H9 (cell line): ENCODE measurements around the gene TFF2. TPM values are rescaled to one million over a fixed set of nuclear protein-coding genes. Genes with fewer than 3 reads are reported as not detected.

Experiments
- DNase-seq: peaks from one replicate; pipeline ENCODE4 v3.0.0-alpha.2; 2017
- H2AFZ ChIP-seq: one replicate; pipeline ENCODE4 v1.6.1; 2013; ENCODE audit warnings: mild to moderate bottlenecking, low read length, control low read depth, moderate library complexity
- H2AK5ac ChIP-seq: 2 replicates; pipeline ENCODE4 v1.6.1; 2013; ENCODE audit warnings: low read length, control low read depth, mixed read lengths; ENCODE audit not compliant: insufficient read length
- H2BK120ac ChIP-seq: one replicate; pipeline ENCODE4 v1.6.1; 2013; ENCODE audit warnings: low read depth, mild to moderate bottlenecking, low read length, control low read depth, inconsistent platforms; ENCODE audit not compliant: poor library complexity, severe bottlenecking
- H2BK12ac ChIP-seq: 2 replicates; pipeline ENCODE4 v1.6.1; 2013; ENCODE audit warnings: low read length, control low read depth, mixed read lengths, low read depth; ENCODE audit not compliant: insufficient read length
- H2BK15ac ChIP-seq: 2 replicates; pipeline ENCODE4 v1.6.1; 2013; ENCODE audit warnings: low read depth, low read length, control low read depth
- H2BK20ac ChIP-seq: one replicate; pipeline ENCODE4 v1.6.1; 2013; ENCODE audit warnings: low read depth, mild to moderate bottlenecking, low read length, control low read depth, inconsistent platforms; ENCODE audit not compliant: poor library complexity, severe bottlenecking
- H2BK5ac ChIP-seq: 2 replicates; pipeline ENCODE4 v1.6.1; 2013; ENCODE audit warnings: low read length, control low read depth, mixed read lengths; ENCODE audit not compliant: insufficient read length
- H3K14ac ChIP-seq: 2 replicates; pipeline ENCODE4 v1.6.1; 2013; ENCODE audit warnings: low read length, control low read depth; ENCODE audit not compliant: insufficient read depth
- H3K18ac ChIP-seq: 2 replicates; pipeline ENCODE4 v1.6.1; 2013; ENCODE audit warnings: low read depth, mild to moderate bottlenecking, mixed read lengths, low read length, control low read depth; ENCODE audit not compliant: insufficient read length
- H3K23ac ChIP-seq: 2 replicates; pipeline ENCODE4 v1.6.1; 2013; ENCODE audit warnings: low read length, control low read depth, mixed read lengths, low read depth; ENCODE audit not compliant: insufficient read length
- H3K23me2 ChIP-seq: 2 replicates; pipeline ENCODE4 v1.6.1; 2013; ENCODE audit warnings: low read depth, mild to moderate bottlenecking, mixed read lengths, low read length, control low read depth; ENCODE audit not compliant: insufficient read length, poor library complexity, severe bottlenecking
- H3K27ac ChIP-seq: 2 replicates; pipeline ENCODE4 v1.5.1; 2013; ENCODE audit warnings: low read length, control low read depth, mixed read lengths, low read depth; ENCODE audit not compliant: insufficient read length
- H3K27me3 ChIP-seq: 2 replicates; pipeline ENCODE4 v1.6.1; 2013; ENCODE audit warnings: low read length, control low read depth, inconsistent platforms; ENCODE audit not compliant: insufficient read depth
- H3K4ac ChIP-seq: 2 replicates; pipeline ENCODE4 v1.6.1; 2013; ENCODE audit warnings: low read depth, mild to moderate bottlenecking, control low read depth, inconsistent platforms, low read length, moderate library complexity
- H3K4me1 ChIP-seq: 2 replicates; pipeline ENCODE4 v1.6.1; 2013; ENCODE audit warnings: low read length, control low read depth, inconsistent platforms; ENCODE audit not compliant: insufficient read depth
- H3K4me2 ChIP-seq: 2 replicates; pipeline ENCODE4 v1.6.1; 2013; ENCODE audit warnings: low read length, control low read depth, mixed read lengths; ENCODE audit not compliant: insufficient read length, insufficient read depth
- H3K56ac ChIP-seq: 2 replicates; pipeline ENCODE4 v1.6.1; 2013; ENCODE audit warnings: low read depth, mild to moderate bottlenecking, mixed read lengths, low read length, control low read depth; ENCODE audit not compliant: insufficient read length
- H3K79me1 ChIP-seq: 2 replicates; pipeline ENCODE4 v1.6.1; 2013; ENCODE audit warnings: low read depth, mild to moderate bottlenecking, moderate library complexity, low read length, control low read depth, inconsistent platforms; ENCODE audit not compliant: insufficient read depth, poor library complexity, severe bottlenecking
- H3K79me2 ChIP-seq: 2 replicates; pipeline ENCODE4 v1.6.1; 2013; ENCODE audit warnings: low read length, control low read depth, inconsistent platforms; ENCODE audit not compliant: insufficient read depth
- H3K9ac ChIP-seq: 2 replicates; pipeline ENCODE4 v1.6.1; 2013; ENCODE audit warnings: low read length, control low read depth, mixed read lengths; ENCODE audit not compliant: insufficient read length; ENCODE audit errors: extremely low read depth
- H3K9me3 ChIP-seq: one replicate; pipeline ENCODE4 v1.6.1; 2013; ENCODE audit warnings: low read depth, low read length, inconsistent platforms; ENCODE audit not compliant: control insufficient read depth
- H3T11ph ChIP-seq: one replicate; pipeline ENCODE4 v1.6.1; 2013; ENCODE audit warnings: mild to moderate bottlenecking, low read length, control low read depth, inconsistent platforms
- H4K20me1 ChIP-seq: one replicate; pipeline ENCODE4 v1.6.1; 2013; ENCODE audit not compliant: control insufficient read depth, insufficient read length, insufficient read depth
- H4K5ac ChIP-seq: 2 replicates; pipeline ENCODE4 v1.6.1; 2013; ENCODE audit warnings: low read depth, mild to moderate bottlenecking, mixed read lengths, low read length, control low read depth; ENCODE audit not compliant: insufficient read length
- H4K8ac ChIP-seq: replicated peaks from 2 replicates; pipeline ENCODE4 v1.6.1; 2013; ENCODE audit warnings: low read length, control low read depth, mixed read lengths, low read depth; ENCODE audit not compliant: insufficient read length
- H4K91ac ChIP-seq: 2 replicates; pipeline ENCODE4 v1.6.1; 2013; ENCODE audit warnings: low read depth, mild to moderate bottlenecking, moderate library complexity, mixed read lengths, low read length, control low read depth; ENCODE audit not compliant: insufficient read length
- H3K27ac Mint-ChIP-seq, 3 experiments: 2 replicates in 2 of 3; 3 replicates in 1 of 3; pipeline ENCODE4 v1.8.0; 2020 to 2021; ENCODE audit warnings: mixed read lengths in 3 of 3, mild to moderate bottlenecking in 1 of 3, moderate library complexity in 1 of 3
- H3K27me3 Mint-ChIP-seq: 2 replicates; pipeline ENCODE4 v1.8.0; 2021; ENCODE audit warnings: low read depth, mild to moderate bottlenecking, moderate library complexity, mixed read lengths
- H3K36me3 Mint-ChIP-seq, 3 experiments: 2 replicates in 2 of 3; 3 replicates in 1 of 3; pipeline ENCODE4 v1.8.0; 2020 to 2021; ENCODE audit warnings: low read depth in 3 of 3, mixed read lengths in 3 of 3; ENCODE audit not compliant: insufficient read depth in 1 of 3
- H3K4me1 Mint-ChIP-seq, 2 experiments: 2 replicates each; pipeline ENCODE4 v1.8.0; 2020; ENCODE audit warnings: mixed read lengths in 2 of 2
- H3K4me3 Mint-ChIP-seq, 2 experiments: 2 replicates in 1 of 2; 3 replicates in 1 of 2; pipeline ENCODE4 v1.8.0; 2020 to 2021; ENCODE audit warnings: mild to moderate bottlenecking in 2 of 2, mixed read lengths in 2 of 2, moderate library complexity in 1 of 2
- H3K9me3 Mint-ChIP-seq, 2 experiments: 2 replicates in 1 of 2; 3 replicates in 1 of 2; pipeline ENCODE4 v1.8.0; 2020; ENCODE audit warnings: mild to moderate bottlenecking in 2 of 2, mixed read lengths in 2 of 2, moderate library complexity in 1 of 2
- WGBS: extraction: QIAGEN DNeasy Blood & Tissue Kit; methylation state at CpG from one replicate; pipeline ENCODE4 v1.1.7; 2013; ENCODE audit warnings: missing lambda C conversion rate, low lambda C conversion rate, mixed read lengths; ENCODE audit not compliant: insufficient read length; ENCODE audit errors: extremely low coverage; 5-methylcytosine and 5-hydroxymethylcytosine counted together
- total RNA-seq: library from RNA; stranded (reverse); gene quantifications from 2 replicates; pipeline ENCODE4 v1.2.1, GENCODE V29; 2021
- TF ChIP-seq, protein P1 (sequence below): fragments of 200-600 bp; sonication (generic); conservative IDR thresholded peaks from 3 replicates; pipeline ENCODE4 v1.8.0; 2021; ENCODE audit warnings: antibody characterized with exemption, mild to moderate bottlenecking

TFF2 gene
- total RNA-seq, 1 experiment from 2014 or later: not detected

GRCh38 chr21:42319851-42320572 lies 30.8 kb downstream of the TFF2 start:
- Histone ChIP-seq H3K27ac (no peak overlapping the region), H3T11ph (no peak overlapping the region), H2AK5ac (no peak overlapping the region), H4K20me1 (no peaks in the 10 kb centered on the region), H3K4ac (no peak overlapping the region), H4K8ac (no peak overlapping the region), H3K56ac (no peak overlapping the region), H2BK20ac (no peak overlapping the region), H3K4me1 (peaks cover 7% of the 10 kb centered on the region; the same call in 1 of the 2 replicates), H3K23ac (no peak overlapping the region), H3K27me3 (no peaks in the 10 kb centered on the region), H3K9me3 (no peaks in the 10 kb centered on the region), H3K18ac (no peak overlapping the region), H3K9ac (no peak overlapping the region), H4K5ac (no peak overlapping the region), H3K4me2 (no peak overlapping the region), H3K23me2 (no peaks in the 10 kb centered on the region), H2BK5ac (no peak overlapping the region), H3K14ac (peak overlapping the region; percentile 2; the same call in 1 of the 2 replicates), H2BK12ac (no peak overlapping the region), H2BK120ac (no peak overlapping the region), H4K91ac (no peak overlapping the region), H3K79me1 (no peaks in the 10 kb centered on the region), H2BK15ac (no peak overlapping the region), H2AFZ (no peak overlapping the region), H3K79me2 (no peaks in the 10 kb centered on the region)
- TF ChIP-seq, protein P1, sequence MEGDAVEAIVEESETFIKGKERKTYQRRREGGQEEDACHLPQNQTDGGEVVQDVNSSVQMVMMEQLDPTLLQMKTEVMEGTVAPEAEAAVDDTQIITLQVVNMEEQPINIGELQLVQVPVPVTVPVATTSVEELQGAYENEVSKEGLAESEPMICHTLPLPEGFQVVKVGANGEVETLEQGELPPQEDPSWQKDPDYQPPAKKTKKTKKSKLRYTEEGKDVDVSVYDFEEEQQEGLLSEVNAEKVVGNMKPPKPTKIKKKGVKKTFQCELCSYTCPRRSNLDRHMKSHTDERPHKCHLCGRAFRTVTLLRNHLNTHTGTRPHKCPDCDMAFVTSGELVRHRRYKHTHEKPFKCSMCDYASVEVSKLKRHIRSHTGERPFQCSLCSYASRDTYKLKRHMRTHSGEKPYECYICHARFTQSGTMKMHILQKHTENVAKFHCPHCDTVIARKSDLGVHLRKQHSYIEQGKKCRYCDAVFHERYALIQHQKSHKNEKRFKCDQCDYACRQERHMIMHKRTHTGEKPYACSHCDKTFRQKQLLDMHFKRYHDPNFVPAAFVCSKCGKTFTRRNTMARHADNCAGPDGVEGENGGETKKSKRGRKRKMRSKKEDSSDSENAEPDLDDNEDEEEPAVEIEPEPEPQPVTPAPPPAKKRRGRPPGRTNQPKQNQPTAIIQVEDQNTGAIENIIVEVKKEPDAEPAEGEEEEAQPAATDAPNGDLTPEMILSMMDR: 0 out of 3 replicates have a peak, but pooled peaks have one; percentile 22
- H3K27ac Mint-ChIP-seq: no peak overlapping the region
- peaks cover 3% of the 10 kb centered on the region; the same call in 1 of the 2 replicates for H3K27me3 Mint-ChIP-seq
- peaks cover 35 to 37% of the 10 kb centered on the region in 2 experiments for H3K4me1 Mint-ChIP-seq
- DNase-seq: peak; percentile 52
- H3K9me3 Mint-ChIP-seq: peaks cover 0 to 2% of the 10 kb centered on the region in 2 experiments; a peak in 1 of 5 replicates
- H3K4me3 Mint-ChIP-seq: no peak overlapping the region
- WGBS: no CpG with 5 or more reads among the region's 17 CpGs
- H3K36me3 Mint-ChIP-seq: no peaks in the 10 kb centered on the region
